HepG2 (cell line): Measurements from ENCODE around the gene RAD1. TPM values are rescaled to one million over a fixed set of nuclear protein-coding genes. Genes with fewer than 3 reads are reported as not detected.

Source experiments
- CTCF ChIP-seq: sonication (generic); formaldehyde crosslinking; IDR thresholded peaks from 2 replicates; pipeline ENCODE4 v1.5.0; 2020; ENCODE audit warnings: mild to moderate bottlenecking, missing genetic modification reagents, moderate library complexity
- FOXM1 ChIP-seq: sonication (generic); formaldehyde crosslinking; IDR thresholded peaks from 2 replicates; pipeline ENCODE4 v1.5.0; 2020; ENCODE audit warnings: missing genetic modification reagents
- GATAD2A ChIP-seq: IDR thresholded peaks from 2 replicates; pipeline ENCODE4 v1.6.1; 2016
- GZF1 ChIP-seq: sonication (generic); formaldehyde crosslinking; IDR thresholded peaks from 2 replicates; pipeline ENCODE4 v1.5.1; 2020; ENCODE audit warnings: mild to moderate bottlenecking, missing genetic modification reagents
- MIXL1 ChIP-seq: IDR thresholded peaks from 2 replicates; pipeline ENCODE4 v1.6.1; 2016
- NBN ChIP-seq: fragments of 450-650 bp; conservative IDR thresholded peaks from 2 replicates; pipeline ENCODE4 v1.6.1; 2017
- PREB ChIP-seq: sonication (generic); formaldehyde crosslinking; IDR thresholded peaks from 2 replicates; pipeline ENCODE4 v1.4.0; 2020; ENCODE audit warnings: missing genetic modification reagents
- STAG1 ChIP-seq: sonication (generic); formaldehyde crosslinking; IDR thresholded peaks from 2 replicates; pipeline ENCODE4 v1.4.0; 2020; ENCODE audit warnings: missing genetic modification reagents
- TIGD3 ChIP-seq: sonication (generic); formaldehyde crosslinking; IDR thresholded peaks from 2 replicates; pipeline ENCODE4 v1.5.1; 2020; ENCODE audit warnings: mild to moderate bottlenecking, missing genetic modification reagents, borderline replicate concordance
- YEATS4 ChIP-seq: sonication (generic); formaldehyde crosslinking; IDR thresholded peaks from 2 replicates; pipeline ENCODE4 v1.4.0; 2020; ENCODE audit warnings: missing genetic modification reagents, borderline replicate concordance
- ZFP91 ChIP-seq: sonication (generic); formaldehyde crosslinking; IDR thresholded peaks from 2 replicates; pipeline ENCODE4 v1.9.0; 2022; ENCODE audit warnings: missing genetic modification reagents, mild to moderate bottlenecking, borderline replicate concordance
- ZNF232 ChIP-seq: sonication (generic); formaldehyde crosslinking; IDR thresholded peaks from 2 replicates; pipeline ENCODE4 v1.4.0; 2020; ENCODE audit warnings: missing genetic modification reagents, borderline replicate concordance
- ZNF253 ChIP-seq: sonication (generic); formaldehyde crosslinking; IDR thresholded peaks from 2 replicates; pipeline ENCODE4 v1.8.0; 2022; ENCODE audit warnings: mild to moderate bottlenecking, missing genetic modification reagents, borderline replicate concordance
- ZNF407 ChIP-seq: sonication (generic); formaldehyde crosslinking; IDR thresholded peaks from one replicate; pipeline ENCODE4 v1.5.1; 2020; ENCODE audit warnings: mild to moderate bottlenecking, missing genetic modification reagents; ENCODE audit errors: not compliant biosample characterization
- ZNF724P ChIP-seq: sonication (generic); formaldehyde crosslinking; IDR thresholded peaks from 2 replicates; pipeline ENCODE4 v1.8.0; 2022; ENCODE audit warnings: missing genetic modification reagents, borderline replicate concordance
- polyA plus RNA-seq, 8 experiments: library from polyadenylated mRNA; depleted of rRNA in 3 of 8; stranded (reverse) in 7 of 8; unstranded in 1 of 8; fragments of >200 nt; fragmentation: Illumina TruSeq in 4 of 8; extraction: Trizol in 4 of 8; gene quantifications; 2 replicates each; pipeline versions ENCODE4 v1.2.1 to v1.2.3, GENCODE V29; 2011 to 2016; ENCODE audit warnings: low read depth in 4 of 8, missing spikeins in 1 of 8, mixed read lengths in 1 of 8; ENCODE audit not compliant: insufficient read depth in 1 of 8
- total RNA-seq, 5 experiments: library from RNA; depleted of rRNA; stranded (reverse); fragments of >200 nt; fragmentation: Illumina TruSeq; extraction: Trizol; gene quantifications; 2 replicates each; pipeline ENCODE4 v1.2.3, GENCODE V29; 2016; ENCODE audit warnings: low read depth in 1 of 5

RAD1 gene
- total and polyA plus RNA-seq, 2 of the 13 experiments (the other 11 are each of a cell fraction or from before 2014, with no cell fraction given): 14.7 to 39.1 TPM

- 0 out of 2 replicates have a peak, but pooled peaks have one; percentile 16 for TF ChIP-seq ZNF724P (CRISPR knock-in tag)
- TF ChIP-seq NBN: no peak
- peak; percentile 54 for TF ChIP-seq CTCF
- no peak; the same call in 1 of the 2 replicates for TF ChIP-seq STAG1
- TF ChIP-seq PREB (CRISPR knock-in tag): no peak
- no peak for TF ChIP-seq ZNF407
- TF ChIP-seq ZFP91 (CRISPR knock-in tag): peak; percentile 86; the same call in 1 of the 2 replicates
- peak; percentile 44; the same call in 1 of the 2 replicates for TF ChIP-seq GATAD2A (CRISPR knock-in tag)
- peak; percentile 70; the same call in 1 of the 2 replicates for TF ChIP-seq MIXL1 (CRISPR knock-in tag)
- TF ChIP-seq ZNF253: no peak
- TF ChIP-seq FOXM1: no peak
- TF ChIP-seq ZNF232 (CRISPR knock-in tag): peak; percentile 50; the same call in 1 of the 2 replicates
- TF ChIP-seq TIGD3 (CRISPR knock-in tag): no peak
- TF ChIP-seq YEATS4: peak; percentile 97
- TF ChIP-seq GZF1: no peak
Observed at GRCh38 chr5:34915139-34915855, at the start of gene RAD1, which contains the start of gene BRIX1 (continued).
